Hepatocyte (in vitro differentiated cells): ENCODE measurements around the gene C19orf18. TPM values are rescaled to one million over a fixed set of nuclear protein-coding genes. Genes with fewer than 3 reads are reported as not detected.

Experiments
- DNase-seq: peaks from one replicate; pipeline ENCODE4 v3.0.0-alpha.2; 2016; ENCODE audit warnings: low spot score
- H2AFZ ChIP-seq: fragments of 200-600 bp; sonication (generic); 2 replicates; pipeline ENCODE4 v1.6.0; 2016; ENCODE audit warnings: antibody characterized with exemption, mild to moderate bottlenecking
- H3K27ac ChIP-seq: fragments of 200-600 bp; sonication (generic); 2 replicates; pipeline ENCODE4 v1.5.1; 2016; ENCODE audit warnings: mild to moderate bottlenecking
- H3K27me3 ChIP-seq: fragments of 200-600 bp; sonication (generic); 2 replicates; pipeline ENCODE4 v1.6.1; 2016
- H3K36me3 ChIP-seq: fragments of 200-600 bp; sonication (generic); replicated peaks from 2 replicates; pipeline ENCODE4 v1.5.1; 2016; ENCODE audit warnings: low read depth; ENCODE audit not compliant: insufficient read depth
- H3K4me1 ChIP-seq: fragments of 200-600 bp; sonication (generic); 2 replicates; pipeline ENCODE4 v1.5.1; 2016; ENCODE audit warnings: mild to moderate bottlenecking, moderate library complexity; ENCODE audit not compliant: insufficient read depth
- H3K4me2 ChIP-seq: fragments of 200-600 bp; sonication (generic); 2 replicates; pipeline ENCODE4 v1.6.0; 2016
- H3K4me3 ChIP-seq: fragments of 200-600 bp; sonication (generic); 2 replicates; pipeline ENCODE4 v1.5.1; 2016; ENCODE audit warnings: mild to moderate bottlenecking
- H3K79me2 ChIP-seq: fragments of 200-600 bp; sonication (generic); 2 replicates; pipeline ENCODE4 v1.6.0; 2017; ENCODE audit warnings: mild to moderate bottlenecking
- H3K9me2 ChIP-seq: fragments of 200-600 bp; sonication (generic); replicated peaks from 2 replicates; pipeline ENCODE4 v1.6.0; 2017; ENCODE audit warnings: mild to moderate bottlenecking; ENCODE audit not compliant: insufficient read depth
- H3K9me3 ChIP-seq: fragments of 200-600 bp; sonication (generic); 2 replicates; pipeline ENCODE4 v1.5.1; 2016; ENCODE audit warnings: low read depth, mild to moderate bottlenecking
- H4K20me1 ChIP-seq: fragments of 200-600 bp; sonication (generic); 2 replicates; pipeline ENCODE4 v1.6.0; 2016; ENCODE audit warnings: mild to moderate bottlenecking; ENCODE audit not compliant: insufficient read depth, poor library complexity, severe bottlenecking
- EZH2 ChIP-seq: fragments of 200-600 bp; sonication (generic); IDR thresholded peaks from 2 replicates; pipeline ENCODE4 v1.6.1; 2016; ENCODE audit warnings: antibody characterized with exemption, mild to moderate bottlenecking, borderline replicate concordance
- EZH2phosphoT487 ChIP-seq: fragments of 200-600 bp; sonication (generic); IDR thresholded peaks from one replicate; pipeline ENCODE4 v1.6.1; 2018; ENCODE audit warnings: antibody characterized with exemption, mild to moderate bottlenecking, low read depth, moderate library complexity; ENCODE audit not compliant: unreplicated experiment, severe bottlenecking
- WGBS: methylation state at CpG from one replicate; pipeline ENCODE4 v1.1.6; 2016; ENCODE audit warnings: low lambda C conversion rate; ENCODE audit errors: missing lambda C conversion rate; 5-methylcytosine and 5-hydroxymethylcytosine counted together
- polyA plus RNA-seq: library from polyadenylated mRNA; unstranded; fragments of >200 nt; fragmentation: Nextera tagmentation; extraction: Ambion mirVana; gene quantifications from 2 replicates; pipeline ENCODE4 v1.2.1, GENCODE V29; 2016
- total RNA-seq: library from RNA; depleted of rRNA; stranded (reverse); fragments of >200 nt; gene quantifications from 2 replicates; pipeline ENCODE4 v1.2.3, GENCODE V29; 2014
- TF ChIP-seq, protein P1 (sequence below): fragments of 200-600 bp; sonication (generic); IDR thresholded peaks from 2 replicates; pipeline ENCODE4 v1.5.1; 2016; ENCODE audit warnings: antibody characterized with exemption, mild to moderate bottlenecking; ENCODE audit not compliant: poor library complexity

C19orf18 gene
- total and polyA plus RNA-seq, 2 experiments from 2014 or later = 0.60 to 2.0 TPM

DNA sequence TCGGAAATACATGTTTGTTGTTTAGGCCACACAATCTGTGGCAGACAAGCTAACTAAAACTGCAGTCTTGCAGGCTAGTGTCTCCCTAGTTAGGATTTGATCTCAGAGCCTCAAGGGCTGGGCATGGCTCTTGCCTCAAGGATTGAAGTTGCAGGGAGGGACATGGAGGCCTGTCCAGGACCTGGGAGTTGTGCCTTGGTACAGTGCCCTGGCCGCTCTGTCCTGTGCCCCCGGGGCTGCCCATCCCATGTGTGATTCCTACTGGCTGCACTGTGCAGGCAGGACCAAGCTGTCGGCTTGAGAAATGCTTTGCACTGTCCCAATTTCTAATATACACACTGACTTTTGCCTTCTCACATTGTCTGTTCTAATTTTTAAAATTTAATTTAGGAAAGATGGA, 19.3 kb downstream of the C19orf18 start:
- TF ChIP-seq, protein P1, sequence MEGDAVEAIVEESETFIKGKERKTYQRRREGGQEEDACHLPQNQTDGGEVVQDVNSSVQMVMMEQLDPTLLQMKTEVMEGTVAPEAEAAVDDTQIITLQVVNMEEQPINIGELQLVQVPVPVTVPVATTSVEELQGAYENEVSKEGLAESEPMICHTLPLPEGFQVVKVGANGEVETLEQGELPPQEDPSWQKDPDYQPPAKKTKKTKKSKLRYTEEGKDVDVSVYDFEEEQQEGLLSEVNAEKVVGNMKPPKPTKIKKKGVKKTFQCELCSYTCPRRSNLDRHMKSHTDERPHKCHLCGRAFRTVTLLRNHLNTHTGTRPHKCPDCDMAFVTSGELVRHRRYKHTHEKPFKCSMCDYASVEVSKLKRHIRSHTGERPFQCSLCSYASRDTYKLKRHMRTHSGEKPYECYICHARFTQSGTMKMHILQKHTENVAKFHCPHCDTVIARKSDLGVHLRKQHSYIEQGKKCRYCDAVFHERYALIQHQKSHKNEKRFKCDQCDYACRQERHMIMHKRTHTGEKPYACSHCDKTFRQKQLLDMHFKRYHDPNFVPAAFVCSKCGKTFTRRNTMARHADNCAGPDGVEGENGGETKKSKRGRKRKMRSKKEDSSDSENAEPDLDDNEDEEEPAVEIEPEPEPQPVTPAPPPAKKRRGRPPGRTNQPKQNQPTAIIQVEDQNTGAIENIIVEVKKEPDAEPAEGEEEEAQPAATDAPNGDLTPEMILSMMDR = no peak
- TF ChIP-seq EZH2phosphoT487 = no peak
- no peak for TF ChIP-seq EZH2
- no peaks in the 10 kb centered on the region for H3K4me1 ChIP-seq
- no peak for DNase-seq
- H3K36me3 ChIP-seq = no peaks in the 10 kb centered on the region
- H3K4me3 ChIP-seq = no peak overlapping the region
- no peaks in the 10 kb centered on the region for H3K9me3 ChIP-seq
- H2AFZ ChIP-seq = no peak overlapping the region
- no peaks in the 10 kb centered on the region for H3K9me2 ChIP-seq
- H3K27ac ChIP-seq = no peak overlapping the region
- no peaks in the 10 kb centered on the region for H3K79me2 ChIP-seq
- no peaks in the 10 kb centered on the region for H3K27me3 ChIP-seq
- WGBS = 78% methylated on average over 4 of the region's 4 CpGs
- H3K4me2 ChIP-seq = no peak overlapping the region
- H4K20me1 ChIP-seq = no peaks in the 10 kb centered on the region

DNA sequence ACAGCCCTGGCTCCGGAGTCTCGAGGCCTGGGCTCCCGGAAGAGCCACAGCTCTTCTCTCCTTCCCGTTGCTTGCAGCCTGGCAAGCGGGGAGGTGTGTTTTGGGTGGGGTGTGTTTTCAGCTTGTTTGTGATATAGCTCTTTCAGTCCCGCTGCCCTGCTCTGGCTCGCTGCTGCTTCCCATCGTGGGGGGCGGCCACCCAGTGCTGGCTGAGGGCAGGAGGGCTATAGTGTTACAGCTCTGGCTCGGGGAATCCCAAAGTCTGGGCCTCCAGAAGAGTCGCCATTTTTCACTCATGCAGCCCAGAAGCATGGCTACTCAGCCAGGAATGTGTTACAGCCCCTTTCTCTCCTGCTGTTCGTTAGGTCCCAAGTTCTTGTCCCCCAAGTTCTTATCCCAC, 24.6 kb downstream of the C19orf18 start:
- DNase-seq = no peak
- H3K27ac ChIP-seq = no peak overlapping the region
- no peaks in the 10 kb centered on the region for H3K27me3 ChIP-seq
- WGBS = 92% methylated on average over 12 of the region's 12 CpGs
- H3K4me2 ChIP-seq = no peak overlapping the region
- no peaks in the 10 kb centered on the region for H3K36me3 ChIP-seq
- H4K20me1 ChIP-seq = no peaks in the 10 kb centered on the region
- no peak for TF ChIP-seq EZH2
- H3K4me3 ChIP-seq = no peak overlapping the region
- no peaks in the 10 kb centered on the region for H3K9me2 ChIP-seq
- peaks cover 24% of the 10 kb centered on the region for H3K79me2 ChIP-seq
- H3K9me3 ChIP-seq = no peaks in the 10 kb centered on the region
- H2AFZ ChIP-seq = no peak overlapping the region
- H3K4me1 ChIP-seq = peaks cover 7% of the 10 kb centered on the region

GRCh38 chr19:57949296-57949695, 25.0 kb downstream of the C19orf18 start:
- H3K79me2 ChIP-seq = peaks cover 26% of the 10 kb centered on the region
- H3K36me3 ChIP-seq = no peaks in the 10 kb centered on the region
- H3K4me2 ChIP-seq = no peak overlapping the region
- no peaks in the 10 kb centered on the region for H3K9me2 ChIP-seq
- H3K4me1 ChIP-seq = peaks cover 7% of the 10 kb centered on the region
- no peaks in the 10 kb centered on the region for H3K9me3 ChIP-seq
- no peaks in the 10 kb centered on the region for H3K27me3 ChIP-seq
- H2AFZ ChIP-seq = no peak overlapping the region
- H4K20me1 ChIP-seq = no peaks in the 10 kb centered on the region
- no peak overlapping the region for H3K4me3 ChIP-seq
- 97% methylated on average over 23 of the region's 24 CpGs for WGBS
- H3K27ac ChIP-seq = no peak overlapping the region
- no peak for DNase-seq
- TF ChIP-seq EZH2phosphoT487 = no peak
- TF ChIP-seq, protein P1 = no peak
- no peak for TF ChIP-seq EZH2

- peak within 1 kb of the TSS; percentile 70 for H2AFZ ChIP-seq
- peaks cover 37% of the 10 kb centered on the region for H3K79me2 ChIP-seq
- H3K36me3 ChIP-seq = no peaks in the 10 kb centered on the region
- no peaks in the 10 kb centered on the region for H3K9me2 ChIP-seq
- WGBS = 10% methylated on average over 54 of the region's 54 CpGs
- H3K27me3 ChIP-seq = no peaks in the 10 kb centered on the region
- peaks cover 7% of the 10 kb centered on the region for H3K4me1 ChIP-seq
- peak; percentile 98 for DNase-seq
- peak within 1 kb of the TSS; percentile 71 for H3K27ac ChIP-seq
- H3K9me3 ChIP-seq = no peaks in the 10 kb centered on the region
- H3K4me3 ChIP-seq = peak within 1 kb of the TSS; percentile 47
- no peaks in the 10 kb centered on the region for H4K20me1 ChIP-seq
- TF ChIP-seq EZH2 (no peak), EZH2phosphoT487 (no peak)
- TF ChIP-seq, protein P1 = peak; percentile 74
- H3K4me2 ChIP-seq = peak within 1 kb of the TSS; percentile 94
These were observed 26.8 kb downstream of the C19orf18 start, which contains the start of gene ZNF256 for GRCh38 chr19:57947419-57948134. Gene ZNF256 (minus strand): TSS chr19:57947706. CDS start chr19:57947474, 232 bp downstream.
